ENCODE measurements around the gene PAQR5.

PAQR5 gene

DNA sequence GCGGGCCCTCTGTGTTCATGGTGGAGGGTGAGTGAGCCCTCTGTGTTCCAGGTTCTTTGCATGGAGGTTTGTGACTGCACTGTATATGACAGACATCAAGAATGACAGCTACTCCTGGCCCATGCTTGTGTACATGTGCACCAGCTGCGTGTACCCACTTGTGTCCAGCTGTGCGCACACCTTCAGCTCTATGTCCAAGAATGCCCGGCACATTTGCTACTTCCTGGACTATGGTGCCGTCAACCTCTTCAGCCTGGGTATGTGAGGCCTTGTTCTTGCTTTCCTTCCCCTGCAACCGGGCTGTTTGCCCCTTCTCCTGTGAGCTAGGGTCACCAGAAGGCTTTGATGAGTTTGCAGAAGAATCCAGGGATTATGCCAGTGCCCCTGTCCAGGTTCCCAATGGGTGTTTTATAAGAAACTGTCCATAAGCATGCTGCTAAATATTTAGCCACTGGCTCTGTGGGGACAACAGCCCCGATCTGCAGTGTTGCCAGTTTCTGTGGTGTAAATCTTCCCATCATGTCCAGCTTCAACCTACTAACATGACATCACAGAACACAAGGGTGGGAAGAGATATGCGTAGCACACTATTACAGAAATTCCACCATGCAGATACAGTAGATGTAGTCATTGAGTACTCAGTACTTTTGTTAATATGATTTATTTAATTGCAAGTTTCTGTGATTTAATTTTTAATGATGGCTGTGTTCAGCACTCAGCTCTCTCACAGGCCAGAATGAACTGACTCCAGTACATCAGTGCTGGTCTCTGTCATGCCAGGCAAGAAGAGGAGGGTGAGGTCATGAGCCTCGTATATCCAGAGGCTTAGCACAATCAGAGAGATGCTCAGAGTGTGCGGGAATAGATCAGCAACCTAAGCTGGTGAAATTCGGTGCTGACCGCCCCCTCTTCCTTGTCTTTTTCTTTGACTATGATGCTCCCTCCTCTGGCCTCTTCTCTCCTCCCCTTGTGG is 86.2 kb downstream of the PAQR5 start:
- Histone ChIP-seq H3K9me3 (no peaks in the 10 kb centered on the region; the same call in 1 of the 2 replicates), H3K36me3 (no peaks in the 10 kb centered on the region; the same call in 1 of the 2 replicates), H3K4me1 (no peaks in the 10 kb centered on the region), H3K4me3 (ENCODE audit: low read depth, low read length) (no peak overlapping the region), H3K27me3 (no peaks in the 10 kb centered on the region)
- TF ChIP-seq, protein P1, sequence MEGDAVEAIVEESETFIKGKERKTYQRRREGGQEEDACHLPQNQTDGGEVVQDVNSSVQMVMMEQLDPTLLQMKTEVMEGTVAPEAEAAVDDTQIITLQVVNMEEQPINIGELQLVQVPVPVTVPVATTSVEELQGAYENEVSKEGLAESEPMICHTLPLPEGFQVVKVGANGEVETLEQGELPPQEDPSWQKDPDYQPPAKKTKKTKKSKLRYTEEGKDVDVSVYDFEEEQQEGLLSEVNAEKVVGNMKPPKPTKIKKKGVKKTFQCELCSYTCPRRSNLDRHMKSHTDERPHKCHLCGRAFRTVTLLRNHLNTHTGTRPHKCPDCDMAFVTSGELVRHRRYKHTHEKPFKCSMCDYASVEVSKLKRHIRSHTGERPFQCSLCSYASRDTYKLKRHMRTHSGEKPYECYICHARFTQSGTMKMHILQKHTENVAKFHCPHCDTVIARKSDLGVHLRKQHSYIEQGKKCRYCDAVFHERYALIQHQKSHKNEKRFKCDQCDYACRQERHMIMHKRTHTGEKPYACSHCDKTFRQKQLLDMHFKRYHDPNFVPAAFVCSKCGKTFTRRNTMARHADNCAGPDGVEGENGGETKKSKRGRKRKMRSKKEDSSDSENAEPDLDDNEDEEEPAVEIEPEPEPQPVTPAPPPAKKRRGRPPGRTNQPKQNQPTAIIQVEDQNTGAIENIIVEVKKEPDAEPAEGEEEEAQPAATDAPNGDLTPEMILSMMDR (IDR thresholded peaks at IDR 0.05; ENCODE audit: low read depth, low read length), result no peak
- DNase-seq, result no peak

DNA sequence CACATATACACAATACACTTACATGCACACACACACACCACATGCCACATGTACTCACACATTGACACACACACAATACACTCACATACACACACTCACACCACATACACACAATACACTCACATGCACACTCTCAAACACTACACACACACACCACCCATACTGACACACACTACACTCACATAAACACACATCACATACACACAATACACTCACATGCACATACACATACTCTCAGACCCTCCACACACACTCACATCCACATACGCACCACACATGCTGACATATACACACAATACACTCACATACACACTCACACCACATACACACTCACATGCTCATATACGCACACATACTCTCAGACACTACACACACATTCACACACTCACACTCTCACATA is 87.1 kb downstream of the PAQR5 start:
- H3K4me3 ChIP-seq (ENCODE audit: low read depth, low read length), result no peak overlapping the region
- DNase-seq, result no peak
- H3K36me3 ChIP-seq, result no peaks in the 10 kb centered on the region; the same call in 1 of the 2 replicates
- no peaks in the 10 kb centered on the region; the same call in 1 of the 2 replicates for H3K9me3 ChIP-seq
- H3K27me3 ChIP-seq, result no peaks in the 10 kb centered on the region
- TF ChIP-seq, protein P1 (IDR thresholded peaks at IDR 0.05; ENCODE audit: low read depth, low read length), result no peak
- H3K4me1 ChIP-seq, result no peaks in the 10 kb centered on the region

DNA sequence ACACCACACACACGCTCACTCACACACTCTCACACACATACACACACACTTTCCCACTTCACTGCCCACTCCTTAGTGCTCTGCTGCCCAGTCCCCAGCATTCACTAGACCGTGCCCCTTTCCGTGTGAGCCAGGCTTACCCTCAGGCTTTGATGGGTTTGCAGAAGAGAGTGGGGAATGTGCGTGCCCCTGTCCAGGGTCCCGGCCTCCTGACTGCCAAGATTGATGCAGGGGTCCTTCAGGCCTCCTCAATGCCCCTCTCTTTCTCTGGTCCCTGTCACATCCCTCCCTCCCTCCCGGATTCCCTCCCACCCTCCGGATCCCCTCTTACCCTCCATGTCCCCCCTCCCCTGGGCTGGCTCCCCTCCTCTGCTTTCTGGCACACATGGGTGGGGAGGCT is 87.6 kb downstream of the PAQR5 start:
- Histone ChIP-seq H3K9me3 (no peaks in the 10 kb centered on the region; the same call in 1 of the 2 replicates), H3K4me1 (no peaks in the 10 kb centered on the region), H3K36me3 (no peaks in the 10 kb centered on the region; the same call in 1 of the 2 replicates), H3K27me3 (no peaks in the 10 kb centered on the region), H3K4me3 (ENCODE audit: low read depth, low read length) (no peak overlapping the region)
- DNase-seq, result no peak
- TF ChIP-seq, protein P1 (IDR thresholded peaks at IDR 0.05; ENCODE audit: low read depth, low read length), result no peak

DNA sequence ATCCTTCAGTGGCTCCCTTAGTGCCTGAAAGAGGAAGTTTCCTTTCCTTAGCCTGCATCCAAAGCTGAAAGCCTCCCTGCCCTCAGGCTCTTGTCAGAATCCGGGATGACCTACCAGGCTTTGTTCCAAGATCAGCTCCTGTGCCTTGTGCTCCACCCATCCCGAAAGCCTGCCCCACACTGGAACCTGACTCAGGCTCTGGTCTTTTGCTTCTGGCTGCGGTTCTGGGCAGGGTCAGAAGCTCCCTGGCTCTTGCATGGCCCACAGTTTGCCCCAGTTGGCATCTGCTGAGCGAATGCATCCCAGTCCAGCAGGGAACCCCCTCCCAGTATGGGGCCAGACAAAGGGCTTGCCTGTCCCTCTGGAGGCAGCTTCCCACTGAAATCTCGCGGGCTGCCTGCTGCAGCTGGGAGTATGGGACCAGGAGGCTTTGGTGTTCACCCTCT is 89.6 kb downstream of the PAQR5 start:
- TF ChIP-seq, protein P1 (IDR thresholded peaks at IDR 0.05; ENCODE audit: low read depth, low read length), result no peak
- Histone ChIP-seq H3K4me1 (no peaks in the 10 kb centered on the region), H3K27me3 (no peaks in the 10 kb centered on the region), H3K4me3 (ENCODE audit: low read depth, low read length) (no peak overlapping the region), H3K9me3 (no peaks in the 10 kb centered on the region; the same call in 1 of the 2 replicates), H3K36me3 (no peaks in the 10 kb centered on the region; the same call in 1 of the 2 replicates)
- no peak for DNase-seq

DNA sequence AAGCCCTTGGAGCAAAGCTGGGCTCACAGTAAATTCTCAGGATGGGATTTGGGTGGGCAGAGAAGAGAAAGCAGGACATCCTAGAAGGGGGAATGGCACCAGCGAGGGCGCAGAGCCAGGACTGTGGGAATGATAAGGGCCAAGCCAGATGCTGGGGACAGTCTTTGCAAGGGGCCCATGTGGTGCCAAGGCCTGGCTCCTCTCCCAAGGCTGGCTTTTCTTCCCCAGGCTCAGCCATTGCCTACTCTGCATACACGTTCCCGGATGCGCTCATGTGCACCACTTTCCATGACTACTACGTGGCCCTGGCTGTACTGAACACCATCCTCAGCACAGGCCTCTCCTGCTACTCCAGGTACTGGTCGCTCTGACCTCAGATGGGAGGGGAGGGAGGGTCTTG is 90.7 kb downstream of the PAQR5 start:
- DNase-seq, result no peak
- Histone ChIP-seq H3K36me3 (no peaks in the 10 kb centered on the region; the same call in 1 of the 2 replicates), H3K4me1 (peaks cover 3% of the 10 kb centered on the region; the same call in 1 of the 2 replicates), H3K9me3 (no peaks in the 10 kb centered on the region; the same call in 1 of the 2 replicates), H3K4me3 (ENCODE audit: low read depth, low read length) (no peak overlapping the region), H3K27me3 (no peaks in the 10 kb centered on the region)
- TF ChIP-seq, protein P1 (IDR thresholded peaks at IDR 0.05; ENCODE audit: low read depth, low read length), result no peak
